ENCODE data around the gene FAT1.
A peak's percentile ranks its signal among the peaks of the same experiment; 100 is the strongest.

FAT1 gene

GRCh38 chr4:186647821-186648220 is 75.8 kb downstream of the FAT1 start:
- no peak for DNase-seq

GRCh38 chr4:186644737-186645261 is 78.9 kb downstream of the FAT1 start:
- no peak for DNase-seq

GRCh38 chr4:186644311-186644638 is 79.4 kb downstream of the FAT1 start:
- DNase-seq: no peak

GRCh38 chr4:186643501-186644310 is 80.0 kb downstream of the FAT1 start:
- DNase-seq: peak; percentile 23

- no peak for DNase-seq
Measured at GRCh38 chr4:186642998-186643397, 80.7 kb downstream of the FAT1 start.

- no peak for DNase-seq
Measured at GRCh38 chr4:186642530-186642929, 81.1 kb downstream of the FAT1 start.

- DNase-seq: no peak
Measured at GRCh38 chr4:186634591-186635128, 89.0 kb downstream of the FAT1 start.

GRCh38 chr4:186633844-186634243 is 89.8 kb downstream of the FAT1 start:
- DNase-seq: no peak

GRCh38 chr4:186630128-186630527 is 93.5 kb downstream of the FAT1 start:
- DNase-seq: no peak

- DNase-seq: peak; percentile 68
Measured at GRCh38 chr4:186628058-186628711, 95.5 kb downstream of the FAT1 start.

- no peak for DNase-seq
Measured at GRCh38 chr4:186627226-186627865, 96.3 kb downstream of the FAT1 start.

GRCh38 chr4:186624951-186625350 is 98.7 kb downstream of the FAT1 start:
- no peak for DNase-seq

- DNase-seq: no peak
Measured at GRCh38 chr4:186623546-186623945, 100.1 kb downstream of the FAT1 start.

GRCh38 chr4:186622788-186623464 is 100.7 kb downstream of the FAT1 start:
- no peak for DNase-seq

GRCh38 chr4:186621959-186622553 is 101.6 kb downstream of the FAT1 start:
- no peak for DNase-seq

- no peak for DNase-seq
Measured at GRCh38 chr4:186619088-186619487, 104.6 kb downstream of the FAT1 start.

- DNase-seq: no peak
Measured at GRCh38 chr4:186617921-186618320, 105.7 kb downstream of the FAT1 start.

GRCh38 chr4:186607490-186607889 is 116.2 kb downstream of the FAT1 start:
- DNase-seq: no peak

GRCh38 chr4:186606591-186606992 is 117.1 kb downstream of the FAT1 start:
- DNase-seq: no peak

GRCh38 chr4:186605261-186605865 is 118.3 kb downstream of the FAT1 start:
- no peak for DNase-seq

- no peak for DNase-seq
Measured at GRCh38 chr4:186604124-186604807, 119.4 kb downstream of the FAT1 start.

- no peak for DNase-seq
Measured at GRCh38 chr4:186602978-186603377, 120.7 kb downstream of the FAT1 start.
